Measurements from ENCODE around the gene TRPV4.

The TRPV4 gene

DNA sequence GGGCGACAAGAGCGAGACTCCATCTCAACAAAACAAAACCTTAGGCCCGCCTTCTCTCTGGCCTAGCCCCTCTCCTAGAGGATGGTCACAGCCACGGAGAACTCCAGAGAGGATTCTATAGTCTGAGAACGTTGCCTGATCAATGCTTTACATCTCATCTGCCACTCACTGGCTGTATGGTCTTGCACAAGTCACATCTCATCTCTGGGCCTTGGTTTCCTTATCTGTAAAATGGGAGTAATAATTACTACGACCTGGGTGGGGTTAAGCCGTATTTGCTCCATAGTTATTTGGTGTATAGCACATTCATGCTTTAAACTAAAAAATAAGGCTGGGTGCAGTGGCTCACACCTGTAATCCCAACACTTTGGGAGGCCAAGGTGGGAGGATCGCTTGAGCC is 8.5 kb downstream of the TRPV4 start:
- no peak overlapping the region for H3K27ac ChIP-seq (ENCODE audit: low read length)
- H3K9me3 ChIP-seq (ENCODE audit: control insufficient read depth in 1 of 2, low read length in 2 of 2): no peaks in the 10 kb centered on the region
- H3K27me3 ChIP-seq (ENCODE audit: low read depth, low read length): no peaks in the 10 kb centered on the region
- H3K4me3 ChIP-seq (ENCODE audit: low read depth in 1 of 2, low read length in 2 of 2): no peak overlapping the region
- peaks cover 0 to 4% of the 10 kb centered on the region in 2 donors for H3K4me1 ChIP-seq (ENCODE audit: control insufficient read depth in 1 of 2, insufficient read depth in 2 of 2, low read length in 2 of 2)
- H3K36me3 ChIP-seq (ENCODE audit: control insufficient read depth in 1 of 2, insufficient read depth in 2 of 2, low read length in 2 of 2): no peaks in the 10 kb centered on the region

DNA sequence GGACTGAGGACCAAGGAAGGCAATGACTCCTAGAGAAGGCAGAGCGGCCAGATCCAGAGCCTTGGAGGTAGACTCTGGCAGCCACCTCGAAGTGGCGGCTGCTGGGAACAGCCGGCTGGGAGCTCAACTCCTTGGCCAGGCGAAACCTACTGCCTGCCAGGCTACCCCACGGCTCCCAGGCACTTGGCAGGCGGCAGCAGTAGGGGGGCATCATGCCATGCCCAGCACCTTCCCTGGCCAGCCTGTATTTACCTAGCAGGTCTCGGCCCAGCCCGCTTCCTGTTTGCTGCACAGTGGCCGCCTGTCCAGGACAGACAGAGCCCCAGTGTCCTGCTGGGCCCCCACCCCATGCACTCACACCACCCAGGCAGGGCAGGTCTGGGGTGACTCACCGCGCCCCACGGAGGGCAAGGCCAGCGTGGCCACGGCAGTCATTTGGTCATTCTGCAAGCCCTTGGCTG is 10.2 kb downstream of the TRPV4 start:
- Histone ChIP-seq H3K27me3 (ENCODE audit: low read depth, low read length) (no peaks in the 10 kb centered on the region), H3K4me1 (ENCODE audit: control insufficient read depth in 1 of 2, insufficient read depth in 2 of 2, low read length in 2 of 2) (no peaks in the 10 kb centered on the region), H3K4me3 (ENCODE audit: low read depth in 1 of 2, low read length in 2 of 2) (no peak overlapping the region), H3K27ac (ENCODE audit: low read length) (no peak overlapping the region), H3K9me3 (ENCODE audit: control insufficient read depth in 1 of 2, low read length in 2 of 2) (no peaks in the 10 kb centered on the region), H3K36me3 (ENCODE audit: control insufficient read depth in 1 of 2, insufficient read depth in 2 of 2, low read length in 2 of 2) (no peaks in the 10 kb centered on the region)

- no peaks in the 10 kb centered on the region for H3K9me3 ChIP-seq (ENCODE audit: control insufficient read depth in 1 of 2, low read length in 2 of 2)
- H3K27ac ChIP-seq (ENCODE audit: low read length): no peak overlapping the region
- no peak overlapping the region for H3K4me3 ChIP-seq (ENCODE audit: low read depth in 1 of 2, low read length in 2 of 2)
- no peaks in the 10 kb centered on the region for H3K27me3 ChIP-seq (ENCODE audit: low read depth, low read length)
- H3K36me3 ChIP-seq (ENCODE audit: control insufficient read depth in 1 of 2, insufficient read depth in 2 of 2, low read length in 2 of 2): no peaks in the 10 kb centered on the region
- H3K4me1 ChIP-seq (ENCODE audit: control insufficient read depth in 1 of 2, insufficient read depth in 2 of 2, low read length in 2 of 2): no peaks in the 10 kb centered on the region
Observed at GRCh38 chr12:109822416-109822815, 10.8 kb downstream of the TRPV4 start.

GRCh38 chr12:109821968-109822367 is 11.2 kb downstream of the TRPV4 start:
- no peak overlapping the region for H3K4me3 ChIP-seq (ENCODE audit: low read depth in 1 of 2, low read length in 2 of 2)
- no peaks in the 10 kb centered on the region for H3K4me1 ChIP-seq (ENCODE audit: control insufficient read depth in 1 of 2, insufficient read depth in 2 of 2, low read length in 2 of 2)
- H3K36me3 ChIP-seq (ENCODE audit: control insufficient read depth in 1 of 2, insufficient read depth in 2 of 2, low read length in 2 of 2): no peaks in the 10 kb centered on the region
- no peaks in the 10 kb centered on the region for H3K27me3 ChIP-seq (ENCODE audit: low read depth, low read length)
- H3K9me3 ChIP-seq (ENCODE audit: control insufficient read depth in 1 of 2, low read length in 2 of 2): no peaks in the 10 kb centered on the region
- no peak overlapping the region for H3K27ac ChIP-seq (ENCODE audit: low read length)

GRCh38 chr12:109820816-109821381 is 12.3 kb downstream of the TRPV4 start:
- Histone ChIP-seq H3K27me3 (ENCODE audit: low read depth, low read length) (no peaks in the 10 kb centered on the region), H3K4me3 (ENCODE audit: low read depth in 1 of 2, low read length in 2 of 2) (no peak overlapping the region)

DNA sequence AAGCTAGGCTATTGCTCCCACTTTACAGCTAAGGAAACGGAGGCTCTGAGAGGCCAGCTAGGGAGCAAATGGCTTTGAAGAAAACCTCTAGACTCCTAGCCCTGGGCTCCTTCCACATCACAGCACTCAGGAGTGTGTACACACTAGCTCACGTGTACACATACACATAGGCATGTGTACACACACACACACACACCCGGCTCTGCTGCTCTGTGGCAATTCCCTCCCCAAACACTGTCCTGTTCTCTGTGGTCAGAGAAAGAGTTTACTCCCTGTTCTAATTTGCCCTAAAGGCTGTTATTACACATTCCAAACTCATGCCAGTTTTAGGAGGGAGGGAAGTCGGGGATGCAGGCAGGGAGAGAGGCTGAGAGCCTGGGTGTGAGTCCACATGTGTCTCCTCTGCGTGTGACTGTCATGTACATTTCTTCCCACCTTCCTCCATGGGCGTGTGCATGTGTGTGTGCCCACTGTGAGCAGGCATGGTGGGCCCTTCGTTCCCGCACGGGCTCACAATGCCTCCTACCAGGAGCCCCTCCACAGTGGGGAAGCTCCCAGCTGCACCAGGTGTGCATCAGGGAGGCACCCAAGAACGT is 14.2 kb downstream of the TRPV4 start:
- no peak overlapping the region for H3K27ac ChIP-seq (ENCODE audit: low read length)
- no peaks in the 10 kb centered on the region for H3K4me1 ChIP-seq (ENCODE audit: control insufficient read depth in 1 of 2, insufficient read depth in 2 of 2, low read length in 2 of 2)
- H3K36me3 ChIP-seq (ENCODE audit: control insufficient read depth in 1 of 2, insufficient read depth in 2 of 2, low read length in 2 of 2): no peaks in the 10 kb centered on the region
- H3K27me3 ChIP-seq (ENCODE audit: low read depth, low read length): no peaks in the 10 kb centered on the region
- no peaks in the 10 kb centered on the region for H3K9me3 ChIP-seq (ENCODE audit: control insufficient read depth in 1 of 2, low read length in 2 of 2)
- no peak overlapping the region for H3K4me3 ChIP-seq (ENCODE audit: low read depth in 1 of 2, low read length in 2 of 2)

More at GRCh38 chr12:109820816-109821381, 12.3 kb downstream of the TRPV4 start:
- Histone ChIP-seq H3K36me3 (ENCODE audit: control insufficient read depth in 1 of 2, insufficient read depth in 2 of 2, low read length in 2 of 2) (no peaks in the 10 kb centered on the region), H3K9me3 (ENCODE audit: control insufficient read depth in 1 of 2, low read length in 2 of 2) (no peaks in the 10 kb centered on the region), H3K27ac (ENCODE audit: low read length) (no peak overlapping the region), H3K4me1 (ENCODE audit: control insufficient read depth in 1 of 2, insufficient read depth in 2 of 2, low read length in 2 of 2) (no peaks in the 10 kb centered on the region)

GRCh38 chr12:109818253-109818652 is 14.9 kb downstream of the TRPV4 start:
- H3K27me3 ChIP-seq (ENCODE audit: low read depth, low read length): no peaks in the 10 kb centered on the region
- no peak overlapping the region for H3K27ac ChIP-seq (ENCODE audit: low read length)
- H3K4me3 ChIP-seq (ENCODE audit: low read depth in 1 of 2, low read length in 2 of 2): no peak overlapping the region
- H3K36me3 ChIP-seq (ENCODE audit: control insufficient read depth in 1 of 2, insufficient read depth in 2 of 2, low read length in 2 of 2): no peaks in the 10 kb centered on the region
- no peaks in the 10 kb centered on the region for H3K9me3 ChIP-seq (ENCODE audit: control insufficient read depth in 1 of 2, low read length in 2 of 2)
- H3K4me1 ChIP-seq (ENCODE audit: control insufficient read depth in 1 of 2, insufficient read depth in 2 of 2, low read length in 2 of 2): no peaks in the 10 kb centered on the region

- no peaks in the 10 kb centered on the region for H3K36me3 ChIP-seq (ENCODE audit: control insufficient read depth in 1 of 2, insufficient read depth in 2 of 2, low read length in 2 of 2)
- no peaks in the 10 kb centered on the region for H3K9me3 ChIP-seq (ENCODE audit: control insufficient read depth in 1 of 2, low read length in 2 of 2)
- H3K4me1 ChIP-seq (ENCODE audit: control insufficient read depth in 1 of 2, insufficient read depth in 2 of 2, low read length in 2 of 2): no peaks in the 10 kb centered on the region
- H3K27me3 ChIP-seq (ENCODE audit: low read depth, low read length): no peaks in the 10 kb centered on the region
- H3K27ac ChIP-seq (ENCODE audit: low read length): no peak overlapping the region
- H3K4me3 ChIP-seq (ENCODE audit: low read depth in 1 of 2, low read length in 2 of 2): no peak overlapping the region
Observed at GRCh38 chr12:109817627-109818231, 15.5 kb downstream of the TRPV4 start.

GRCh38 chr12:109816870-109817269 is 16.3 kb downstream of the TRPV4 start:
- Histone ChIP-seq H3K27me3 (ENCODE audit: low read depth, low read length) (no peaks in the 10 kb centered on the region), H3K4me3 (ENCODE audit: low read depth in 1 of 2, low read length in 2 of 2) (no peak overlapping the region), H3K27ac (ENCODE audit: low read length) (no peak overlapping the region), H3K36me3 (ENCODE audit: control insufficient read depth in 1 of 2, insufficient read depth in 2 of 2, low read length in 2 of 2) (no peaks in the 10 kb centered on the region), H3K9me3 (ENCODE audit: control insufficient read depth in 1 of 2, low read length in 2 of 2) (no peaks in the 10 kb centered on the region), H3K4me1 (ENCODE audit: control insufficient read depth in 1 of 2, insufficient read depth in 2 of 2, low read length in 2 of 2) (no peaks in the 10 kb centered on the region)

- no peaks in the 10 kb centered on the region for H3K27me3 ChIP-seq (ENCODE audit: low read depth, low read length)
- no peaks in the 10 kb centered on the region for H3K4me1 ChIP-seq (ENCODE audit: control insufficient read depth in 1 of 2, insufficient read depth in 2 of 2, low read length in 2 of 2)
- no peak overlapping the region for H3K27ac ChIP-seq (ENCODE audit: low read length)
Observed at GRCh38 chr12:109815757-109816617, 17.2 kb downstream of the TRPV4 start.

GRCh38 chr12:109815225-109815624 is 18.0 kb downstream of the TRPV4 start:
- H3K27ac ChIP-seq (ENCODE audit: low read length): no peak overlapping the region
- H3K4me3 ChIP-seq (ENCODE audit: low read depth in 1 of 2, low read length in 2 of 2): no peak overlapping the region
- H3K9me3 ChIP-seq (ENCODE audit: control insufficient read depth in 1 of 2, low read length in 2 of 2): no peaks in the 10 kb centered on the region
- no peaks in the 10 kb centered on the region for H3K27me3 ChIP-seq (ENCODE audit: low read depth, low read length)
- H3K36me3 ChIP-seq (ENCODE audit: control insufficient read depth in 1 of 2, insufficient read depth in 2 of 2, low read length in 2 of 2): no peaks in the 10 kb centered on the region
- no peaks in the 10 kb centered on the region for H3K4me1 ChIP-seq (ENCODE audit: control insufficient read depth in 1 of 2, insufficient read depth in 2 of 2, low read length in 2 of 2)

More at GRCh38 chr12:109815757-109816617, 17.2 kb downstream of the TRPV4 start:
- no peaks in the 10 kb centered on the region for H3K9me3 ChIP-seq (ENCODE audit: control insufficient read depth in 1 of 2, low read length in 2 of 2)
- no peaks in the 10 kb centered on the region for H3K36me3 ChIP-seq (ENCODE audit: control insufficient read depth in 1 of 2, insufficient read depth in 2 of 2, low read length in 2 of 2)
- H3K4me3 ChIP-seq (ENCODE audit: low read depth in 1 of 2, low read length in 2 of 2): no peak overlapping the region
